ENCODE data around the gene MDC1. TPM values are rescaled to one million over a fixed set of nuclear protein-coding genes. Genes with fewer than 3 reads are reported as not detected.

MDC1 gene
- total and polyA plus RNA-seq, 2 of the 13 experiments (the other 11 are each of a cell fraction or from before 2014, with no cell fraction given) = 8.4 to 14.0 TPM

GRCh38 chr6:30654798-30655742 is 62.0 kb downstream of the MDC1 start (continued):
- TF ChIP-seq ARID5B (CRISPR knock-in tag; IDR thresholded peaks at IDR 0.05) (peak; percentile 98), CSRNP2 (CRISPR knock-in tag; conservative IDR thresholded peaks at IDR 0.05; ENCODE audit: low read depth) (no peak; the same call in 1 of the 2 replicates), ZNF878 (CRISPR knock-in tag; IDR thresholded peaks at IDR 0.05) (peak; percentile 79; the same call in 1 of the 2 replicates), ZNF496 (CRISPR knock-in tag; IDR thresholded peaks at IDR 0.05; ENCODE audit: insufficient replicate concordance) (no peak), ZNF597 (CRISPR knock-in tag; IDR thresholded peaks at IDR 0.05) (no peak), ZNF337 (CRISPR knock-in tag; IDR thresholded peaks at IDR 0.05; ENCODE audit: borderline replicate concordance, low read depth) (peak; percentile 90; the same call in 1 of the 2 replicates), ZNF564 (CRISPR knock-in tag; IDR thresholded peaks at IDR 0.05) (no peak; the same call in 1 of the 2 replicates), ELF3 (CRISPR knock-in tag; IDR thresholded peaks at IDR 0.05) (peak; percentile 90), RORA (CRISPR knock-in tag; IDR thresholded peaks at IDR 0.05) (no peak), HOXA3 (CRISPR knock-in tag; IDR thresholded peaks at IDR 0.05) (peak; percentile 97), ZFP91 (CRISPR knock-in tag; IDR thresholded peaks at IDR 0.05; ENCODE audit: borderline replicate concordance) (peak; percentile 70), ZNF256 (CRISPR knock-in tag; conservative IDR thresholded peaks at IDR 0.05) (no peak), TRAFD1 (CRISPR knock-in tag; IDR thresholded peaks at IDR 0.05; ENCODE audit: borderline replicate concordance) (no peak; the same call in 1 of the 2 replicates), ZNF563 (CRISPR knock-in tag; IDR thresholded peaks at IDR 0.05) (no peak), ZNF569 (CRISPR knock-in tag; IDR thresholded peaks at IDR 0.05; ENCODE audit: borderline replicate concordance) (no peak), PAF1 (CRISPR knock-in tag; IDR thresholded peaks at IDR 0.05) (no peak)

Measured in HepG2 (cell line).